Measurements from ENCODE around the gene GCLM. TPM values are rescaled to one million over a fixed set of nuclear protein-coding genes. Genes with fewer than 3 reads are reported as not detected.
"Not testable (repeated sequence)": the region's sequence is repeated elsewhere in the genome, so short reads cannot be mapped to it uniquely, and the experiment has no call there.

GCLM gene
- total RNA-seq, 1 donor from 2014 or later: 11.2 TPM

DNA sequence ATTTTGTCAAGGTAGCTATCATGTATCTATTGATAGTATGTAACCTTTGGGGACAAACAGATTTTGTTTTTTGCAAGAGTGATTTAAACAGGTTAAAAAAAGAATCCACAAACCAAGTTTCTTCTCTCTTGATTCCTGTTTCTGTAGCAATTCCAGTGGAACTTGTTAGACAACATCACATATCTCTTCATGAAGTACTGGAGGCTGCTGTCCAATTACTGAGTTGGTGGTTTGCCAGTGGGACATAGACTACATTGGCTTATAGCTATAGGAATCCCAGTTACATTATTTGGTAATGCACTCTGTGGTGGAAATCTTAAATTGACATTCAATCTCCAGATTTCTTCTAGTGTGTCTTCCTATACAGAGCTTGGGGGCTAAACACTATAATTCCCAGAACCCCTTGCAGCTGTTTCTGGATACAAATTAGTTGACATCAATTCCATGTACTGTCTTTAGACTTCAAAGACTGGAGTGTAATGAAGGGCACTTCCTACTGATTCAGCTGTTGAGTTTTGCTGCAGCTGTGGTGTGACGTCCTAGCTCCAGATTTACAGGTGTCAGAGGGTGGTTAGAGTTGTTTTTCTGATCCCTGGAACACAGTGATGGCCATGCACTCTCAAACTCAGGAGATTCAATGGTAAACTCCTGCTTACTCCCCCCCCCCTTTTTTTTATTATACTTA is 29.4 kb upstream of the GCLM start:
- DNase-seq (ENCODE audit: low read depth): no peak
- no peaks in the 10 kb centered on the region for H3K27me3 ChIP-seq (ENCODE audit: control insufficient read depth, insufficient read depth, low read length)
- no peak for TF ChIP-seq CTCF (IDR thresholded peaks at IDR 0.05; ENCODE audit: insufficient read depth, low read length, poor library complexity, severe bottlenecking)
- H3K36me3 ChIP-seq (ENCODE audit: control insufficient read depth, insufficient read depth, low read length): no peaks in the 10 kb centered on the region
- no peak overlapping the region for H3K4me3 ChIP-seq (ENCODE audit: low read depth, low read length)

GRCh38 chr1:93937997-93938396 is 28.8 kb upstream of the GCLM start:
- DNase-seq (ENCODE audit: low read depth): no peak
- TF ChIP-seq CTCF (IDR thresholded peaks at IDR 0.05; ENCODE audit: insufficient read depth, low read length, poor library complexity, severe bottlenecking): no peak
- Histone ChIP-seq H3K36me3 (ENCODE audit: control insufficient read depth, insufficient read depth, low read length) (no peaks in the 10 kb centered on the region), H3K27me3 (ENCODE audit: control insufficient read depth, insufficient read depth, low read length) (no peaks in the 10 kb centered on the region), H3K4me3 (ENCODE audit: low read depth, low read length) (no peak overlapping the region)

GRCh38 chr1:93925206-93925605 is 16.0 kb upstream of the GCLM start:
- H3K4me3 ChIP-seq (ENCODE audit: low read depth, low read length): no peak overlapping the region
- DNase-seq (ENCODE audit: low read depth): no peak
- H3K36me3 ChIP-seq (ENCODE audit: control insufficient read depth, insufficient read depth, low read length): no peaks in the 10 kb centered on the region
- H3K27me3 ChIP-seq (ENCODE audit: control insufficient read depth, insufficient read depth, low read length): no peaks in the 10 kb centered on the region
- TF ChIP-seq CTCF (IDR thresholded peaks at IDR 0.05; ENCODE audit: insufficient read depth, low read length, poor library complexity, severe bottlenecking): no peak

DNA sequence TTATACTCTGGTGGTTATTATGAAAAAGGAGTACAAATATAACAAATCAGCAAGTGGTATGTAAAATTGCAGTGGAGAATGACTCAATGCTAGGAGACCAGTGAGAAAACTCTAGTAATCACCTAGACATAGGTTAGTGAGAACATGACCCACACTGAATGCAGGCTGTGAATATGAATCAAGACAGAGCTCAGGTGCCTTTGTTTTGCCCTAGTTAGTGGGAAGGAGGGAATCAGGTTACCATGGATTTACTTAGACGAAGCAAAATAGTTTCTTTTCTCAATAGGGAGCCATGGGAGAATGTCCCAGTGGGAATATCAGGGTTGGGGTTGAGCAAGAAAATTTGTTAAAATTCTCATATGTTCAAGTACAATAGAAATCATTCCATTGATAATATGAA is 10.6 kb upstream of the GCLM start:
- Histone ChIP-seq H3K36me3 (ENCODE audit: control insufficient read depth, insufficient read depth, low read length) (no peaks in the 10 kb centered on the region), H3K27me3 (ENCODE audit: control insufficient read depth, insufficient read depth, low read length) (no peaks in the 10 kb centered on the region), H3K4me3 (ENCODE audit: low read depth, low read length) (no peak overlapping the region)
- no peak for TF ChIP-seq CTCF (IDR thresholded peaks at IDR 0.05; ENCODE audit: insufficient read depth, low read length, poor library complexity, severe bottlenecking)
- no peak for DNase-seq (ENCODE audit: low read depth)

GRCh38 chr1:93917302-93917701 is 8.1 kb upstream of the GCLM start:
- DNase-seq (ENCODE audit: low read depth): no peak
- TF ChIP-seq CTCF (IDR thresholded peaks at IDR 0.05; ENCODE audit: insufficient read depth, low read length, poor library complexity, severe bottlenecking): no peak
- Histone ChIP-seq H3K36me3 (ENCODE audit: control insufficient read depth, insufficient read depth, low read length) (no peaks in the 10 kb centered on the region), H3K4me3 (ENCODE audit: low read depth, low read length) (no peak overlapping the region), H3K27me3 (ENCODE audit: control insufficient read depth, insufficient read depth, low read length) (no peaks in the 10 kb centered on the region)

DNA sequence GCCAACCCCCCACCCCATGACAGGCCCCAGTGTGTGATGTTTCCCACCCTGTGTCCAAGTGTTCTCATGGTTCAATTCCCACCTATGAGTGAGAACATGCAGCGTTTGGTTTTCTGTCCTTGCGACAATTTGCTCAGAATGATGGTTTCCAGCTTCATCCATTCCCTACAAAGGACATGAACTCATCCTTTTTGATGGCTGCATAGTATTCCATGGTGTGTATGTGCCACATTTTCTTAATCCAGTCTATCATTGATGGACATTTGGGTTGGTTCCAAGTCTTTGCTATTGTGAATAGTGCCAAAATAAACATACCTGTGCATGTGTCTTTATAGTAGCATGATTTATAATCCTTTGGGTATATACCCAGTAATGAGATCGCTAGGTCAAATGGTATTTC is 1.6 kb upstream of the GCLM start:
- H3K4me3 ChIP-seq (ENCODE audit: low read depth, low read length); H3K27me3 ChIP-seq (ENCODE audit: control insufficient read depth, insufficient read depth, low read length); H3K36me3 ChIP-seq (ENCODE audit: control insufficient read depth, insufficient read depth, low read length); DNase-seq (ENCODE audit: low read depth): not testable (repeated sequence)
